GM23338 (cell line): ENCODE measurements around the gene ARHGEF10L.

Source experiments
- EZH2phosphoT487 ChIP-seq: fragments of 200-600 bp; sonication (generic); IDR thresholded peaks from one replicate; pipeline ENCODE4 v1.8.1; 2018; ENCODE audit warnings: antibody characterized with exemption; ENCODE audit not compliant: unreplicated experiment
- POLR2AphosphoS5 ChIP-seq: IDR thresholded peaks from 2 replicates; pipeline ENCODE4 v1.6.1; 2016; ENCODE audit warnings: antibody characterized with exemption, low read depth
- STAT1 ChIP-seq: IDR thresholded peaks from one replicate; pipeline ENCODE4 v1.6.1; 2016; ENCODE audit warnings: antibody characterized with exemption; ENCODE audit not compliant: unreplicated experiment
- ZNF331 ChIP-seq: fragments of 250-450 bp; sonication (Bioruptor Pico); IDR thresholded peaks from 2 replicates; pipeline ENCODE4 v1.5.0; 2020; ENCODE audit warnings: low read depth, mild to moderate bottlenecking, moderate library complexity
- TF ChIP-seq, protein P1 (sequence below), 2 experiments: fragments of 200-600 bp in 1 of 2; sonication (generic) in 1 of 2; conservative IDR thresholded peaks; 2 replicates each; pipeline versions ENCODE4 v1.5.1 to v1.6.1; 2016 to 2017; ENCODE audit warnings: antibody characterized with exemption in 2 of 2, low read depth in 2 of 2, mild to moderate bottlenecking in 2 of 2, moderate library complexity in 1 of 2
- TF ChIP-seq, protein P2 (sequence below): IDR thresholded peaks from one replicate; pipeline ENCODE4 v1.6.1; 2018; ENCODE audit warnings: antibody characterized with exemption; ENCODE audit not compliant: unreplicated experiment

DNA sequence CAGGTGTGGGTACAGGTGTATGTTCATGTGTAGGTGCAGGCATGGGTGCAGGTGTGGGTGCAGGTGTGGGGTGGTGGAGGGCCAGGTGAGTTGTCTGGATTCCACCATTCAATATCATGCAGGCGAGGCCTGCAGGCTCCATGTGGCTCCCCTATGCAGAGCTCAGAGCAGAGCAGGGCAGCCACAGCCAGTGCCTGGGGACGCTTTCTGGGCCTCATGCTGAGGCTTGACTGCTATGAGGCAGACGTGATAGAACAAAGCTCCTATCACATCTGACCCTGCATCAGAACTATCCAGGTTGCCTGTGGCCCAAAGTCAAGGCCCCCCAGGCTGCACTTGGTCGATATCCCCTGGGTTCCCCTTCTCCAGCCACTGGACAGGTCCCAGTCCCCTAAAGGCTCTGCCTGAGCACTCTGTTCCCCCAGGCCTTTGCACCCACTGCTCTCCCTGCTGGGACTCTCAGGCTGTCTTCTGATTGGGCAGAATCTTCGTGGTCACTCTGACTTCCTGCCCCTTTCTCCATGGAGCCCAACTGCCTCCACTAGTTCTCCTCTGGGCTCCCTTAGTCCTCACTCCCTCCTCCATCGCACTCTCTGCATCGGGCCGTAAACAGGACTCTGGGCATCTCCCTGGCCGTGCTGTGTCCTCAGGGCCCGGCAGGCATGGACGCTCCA is 137.0 kb downstream of the ARHGEF10L start:
- TF ChIP-seq, protein P1, sequence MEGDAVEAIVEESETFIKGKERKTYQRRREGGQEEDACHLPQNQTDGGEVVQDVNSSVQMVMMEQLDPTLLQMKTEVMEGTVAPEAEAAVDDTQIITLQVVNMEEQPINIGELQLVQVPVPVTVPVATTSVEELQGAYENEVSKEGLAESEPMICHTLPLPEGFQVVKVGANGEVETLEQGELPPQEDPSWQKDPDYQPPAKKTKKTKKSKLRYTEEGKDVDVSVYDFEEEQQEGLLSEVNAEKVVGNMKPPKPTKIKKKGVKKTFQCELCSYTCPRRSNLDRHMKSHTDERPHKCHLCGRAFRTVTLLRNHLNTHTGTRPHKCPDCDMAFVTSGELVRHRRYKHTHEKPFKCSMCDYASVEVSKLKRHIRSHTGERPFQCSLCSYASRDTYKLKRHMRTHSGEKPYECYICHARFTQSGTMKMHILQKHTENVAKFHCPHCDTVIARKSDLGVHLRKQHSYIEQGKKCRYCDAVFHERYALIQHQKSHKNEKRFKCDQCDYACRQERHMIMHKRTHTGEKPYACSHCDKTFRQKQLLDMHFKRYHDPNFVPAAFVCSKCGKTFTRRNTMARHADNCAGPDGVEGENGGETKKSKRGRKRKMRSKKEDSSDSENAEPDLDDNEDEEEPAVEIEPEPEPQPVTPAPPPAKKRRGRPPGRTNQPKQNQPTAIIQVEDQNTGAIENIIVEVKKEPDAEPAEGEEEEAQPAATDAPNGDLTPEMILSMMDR (conservative IDR thresholded peaks at IDR 0.05; ENCODE audit: low read depth in 2 of 2), result no peak
- TF ChIP-seq EZH2phosphoT487, result no peak
- TF ChIP-seq POLR2AphosphoS5, result no peak
- TF ChIP-seq, protein P2, sequence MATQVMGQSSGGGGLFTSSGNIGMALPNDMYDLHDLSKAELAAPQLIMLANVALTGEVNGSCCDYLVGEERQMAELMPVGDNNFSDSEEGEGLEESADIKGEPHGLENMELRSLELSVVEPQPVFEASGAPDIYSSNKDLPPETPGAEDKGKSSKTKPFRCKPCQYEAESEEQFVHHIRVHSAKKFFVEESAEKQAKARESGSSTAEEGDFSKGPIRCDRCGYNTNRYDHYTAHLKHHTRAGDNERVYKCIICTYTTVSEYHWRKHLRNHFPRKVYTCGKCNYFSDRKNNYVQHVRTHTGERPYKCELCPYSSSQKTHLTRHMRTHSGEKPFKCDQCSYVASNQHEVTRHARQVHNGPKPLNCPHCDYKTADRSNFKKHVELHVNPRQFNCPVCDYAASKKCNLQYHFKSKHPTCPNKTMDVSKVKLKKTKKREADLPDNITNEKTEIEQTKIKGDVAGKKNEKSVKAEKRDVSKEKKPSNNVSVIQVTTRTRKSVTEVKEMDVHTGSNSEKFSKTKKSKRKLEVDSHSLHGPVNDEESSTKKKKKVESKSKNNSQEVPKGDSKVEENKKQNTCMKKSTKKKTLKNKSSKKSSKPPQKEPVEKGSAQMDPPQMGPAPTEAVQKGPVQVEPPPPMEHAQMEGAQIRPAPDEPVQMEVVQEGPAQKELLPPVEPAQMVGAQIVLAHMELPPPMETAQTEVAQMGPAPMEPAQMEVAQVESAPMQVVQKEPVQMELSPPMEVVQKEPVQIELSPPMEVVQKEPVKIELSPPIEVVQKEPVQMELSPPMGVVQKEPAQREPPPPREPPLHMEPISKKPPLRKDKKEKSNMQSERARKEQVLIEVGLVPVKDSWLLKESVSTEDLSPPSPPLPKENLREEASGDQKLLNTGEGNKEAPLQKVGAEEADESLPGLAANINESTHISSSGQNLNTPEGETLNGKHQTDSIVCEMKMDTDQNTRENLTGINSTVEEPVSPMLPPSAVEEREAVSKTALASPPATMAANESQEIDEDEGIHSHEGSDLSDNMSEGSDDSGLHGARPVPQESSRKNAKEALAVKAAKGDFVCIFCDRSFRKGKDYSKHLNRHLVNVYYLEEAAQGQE, result no peak
- TF ChIP-seq STAT1, result no peak
- no peak for TF ChIP-seq ZNF331 (CRISPR knock-in tag)
